Measurements from ENCODE around the gene TREH. TPM values are rescaled to one million over a fixed set of nuclear protein-coding genes. Genes with fewer than 3 reads are reported as not detected.
A peak's percentile ranks its signal among the peaks of the same experiment; 100 is the strongest.

The TREH gene
- total RNA-seq, 1 experiment from 2014 or later, result not detected

DNA sequence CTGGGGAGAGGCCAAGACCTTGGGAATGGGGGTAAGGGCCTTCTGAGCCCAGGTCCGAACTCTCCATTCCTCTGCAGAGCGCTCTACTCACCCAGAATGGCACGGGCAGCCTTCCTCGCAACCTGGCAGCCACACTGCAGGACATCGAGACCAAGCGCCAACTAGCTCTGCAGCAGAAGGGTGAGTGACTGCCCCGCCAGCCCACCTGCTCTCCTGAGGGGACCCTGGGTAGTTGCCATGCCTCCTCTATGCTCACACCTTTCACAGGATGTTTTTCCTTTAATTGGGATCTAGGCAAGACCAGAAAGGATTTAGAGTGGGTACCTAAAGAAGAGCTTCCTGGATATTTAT, 35.5 kb downstream of the TREH start:
- Mint-ChIP-seq H3K36me3 (ENCODE audit: insufficient read depth, unreplicated experiment) (peaks cover 58% of the 10 kb centered on the region), H3K27me3 (ENCODE audit: insufficient read depth, unreplicated experiment) (no peaks in the 10 kb centered on the region), H3K27ac (ENCODE audit: low read depth, unreplicated experiment) (no peak overlapping the region), H3K9me3 (ENCODE audit: unreplicated experiment) (no peaks in the 10 kb centered on the region), H3K4me3 (ENCODE audit: unreplicated experiment) (no peak overlapping the region), H3K4me1 (ENCODE audit: insufficient read depth, unreplicated experiment) (peaks cover 9% of the 10 kb centered on the region)
- intact Hi-C loops (cut with micrococcal nuclease), result no loop called here
- TF ChIP-seq, protein P1, sequence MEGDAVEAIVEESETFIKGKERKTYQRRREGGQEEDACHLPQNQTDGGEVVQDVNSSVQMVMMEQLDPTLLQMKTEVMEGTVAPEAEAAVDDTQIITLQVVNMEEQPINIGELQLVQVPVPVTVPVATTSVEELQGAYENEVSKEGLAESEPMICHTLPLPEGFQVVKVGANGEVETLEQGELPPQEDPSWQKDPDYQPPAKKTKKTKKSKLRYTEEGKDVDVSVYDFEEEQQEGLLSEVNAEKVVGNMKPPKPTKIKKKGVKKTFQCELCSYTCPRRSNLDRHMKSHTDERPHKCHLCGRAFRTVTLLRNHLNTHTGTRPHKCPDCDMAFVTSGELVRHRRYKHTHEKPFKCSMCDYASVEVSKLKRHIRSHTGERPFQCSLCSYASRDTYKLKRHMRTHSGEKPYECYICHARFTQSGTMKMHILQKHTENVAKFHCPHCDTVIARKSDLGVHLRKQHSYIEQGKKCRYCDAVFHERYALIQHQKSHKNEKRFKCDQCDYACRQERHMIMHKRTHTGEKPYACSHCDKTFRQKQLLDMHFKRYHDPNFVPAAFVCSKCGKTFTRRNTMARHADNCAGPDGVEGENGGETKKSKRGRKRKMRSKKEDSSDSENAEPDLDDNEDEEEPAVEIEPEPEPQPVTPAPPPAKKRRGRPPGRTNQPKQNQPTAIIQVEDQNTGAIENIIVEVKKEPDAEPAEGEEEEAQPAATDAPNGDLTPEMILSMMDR (IDR thresholded peaks at IDR 0.05; ENCODE audit: unreplicated experiment), result no peak
- BruUV-seq (replicated peaks), result no TSS peak
- DNase-seq (ENCODE audit: unreplicated experiment), result no peak
- CTCF ChIA-PET, result interaction anchor here (0.6 to 1.6 kb wide), 5 partner anchors 10 to 49 kb away, joined by 3 to 6 read pairs (median 4); no protein-coding TSS in a partner anchor
- POLR2A ChIA-PET, result interaction anchor here (0.6 to 1.6 kb wide), 2 partner anchors 11 to 21 kb away, joined by 4 to 5 read pairs; no protein-coding TSS in a partner anchor

- BruUV-seq (replicated peaks), result no TSS peak
- Mint-ChIP-seq H3K36me3 (ENCODE audit: insufficient read depth, unreplicated experiment) (peaks cover 53% of the 10 kb centered on the region), H3K27me3 (ENCODE audit: insufficient read depth, unreplicated experiment) (no peaks in the 10 kb centered on the region), H3K4me1 (ENCODE audit: insufficient read depth, unreplicated experiment) (peaks cover 9% of the 10 kb centered on the region), H3K9me3 (ENCODE audit: unreplicated experiment) (no peaks in the 10 kb centered on the region), H3K4me3 (ENCODE audit: unreplicated experiment) (no peak overlapping the region), H3K27ac (ENCODE audit: low read depth, unreplicated experiment) (no peak overlapping the region)
- intact Hi-C loops (cut with micrococcal nuclease), result no loop called here
- CTCF ChIA-PET, result interaction anchor here (0.6 to 1.7 kb wide), 8 partner anchors 12 to 957 kb away, joined by 3 to 5 read pairs (median 4); no protein-coding TSS in a partner anchor
- POLR2A ChIA-PET, result no interaction called here
- TF ChIP-seq, protein P1 (IDR thresholded peaks at IDR 0.05; ENCODE audit: unreplicated experiment), result no peak
- DNase-seq (ENCODE audit: unreplicated experiment), result no peak
These were observed 36.1 kb downstream of the TREH start for GRCh38 chr11:118643142-118643994.

- no TSS peak for BruUV-seq (replicated peaks)
- H3K4me1 Mint-ChIP-seq (ENCODE audit: insufficient read depth, unreplicated experiment), result peaks cover 9% of the 10 kb centered on the region
- CTCF ChIA-PET, result interaction anchor here (0.6 to 3.3 kb wide), 9 partner anchors 15 to 1052 kb away, joined by 3 to 39 read pairs (median 4); no protein-coding TSS in a partner anchor
- H3K9me3 Mint-ChIP-seq (ENCODE audit: unreplicated experiment), result no peaks in the 10 kb centered on the region
- peaks cover 46% of the 10 kb centered on the region for H3K36me3 Mint-ChIP-seq (ENCODE audit: insufficient read depth, unreplicated experiment)
- intact Hi-C loops (cut with micrococcal nuclease), result no loop called here
- DNase-seq (ENCODE audit: unreplicated experiment), result peak; percentile 55
- TF ChIP-seq, protein P1 (IDR thresholded peaks at IDR 0.05; ENCODE audit: unreplicated experiment), result no peak
- H3K27ac Mint-ChIP-seq (ENCODE audit: low read depth, unreplicated experiment), result no peak overlapping the region
- H3K27me3 Mint-ChIP-seq (ENCODE audit: insufficient read depth, unreplicated experiment), result no peaks in the 10 kb centered on the region
- no peak overlapping the region for H3K4me3 Mint-ChIP-seq (ENCODE audit: unreplicated experiment)
- POLR2A ChIA-PET, result interaction anchor here (0.8 kb wide), 1 partner anchor 14 kb away, joined by 6 read pairs; no protein-coding TSS in a partner anchor
These were observed 37.9 kb downstream of the TREH start for GRCh38 chr11:118641397-118642019.
